Measurements from ENCODE around the gene RBMS2.
A peak's percentile ranks its signal among the peaks of the same experiment; 100 is the strongest.

RBMS2 gene

DNA sequence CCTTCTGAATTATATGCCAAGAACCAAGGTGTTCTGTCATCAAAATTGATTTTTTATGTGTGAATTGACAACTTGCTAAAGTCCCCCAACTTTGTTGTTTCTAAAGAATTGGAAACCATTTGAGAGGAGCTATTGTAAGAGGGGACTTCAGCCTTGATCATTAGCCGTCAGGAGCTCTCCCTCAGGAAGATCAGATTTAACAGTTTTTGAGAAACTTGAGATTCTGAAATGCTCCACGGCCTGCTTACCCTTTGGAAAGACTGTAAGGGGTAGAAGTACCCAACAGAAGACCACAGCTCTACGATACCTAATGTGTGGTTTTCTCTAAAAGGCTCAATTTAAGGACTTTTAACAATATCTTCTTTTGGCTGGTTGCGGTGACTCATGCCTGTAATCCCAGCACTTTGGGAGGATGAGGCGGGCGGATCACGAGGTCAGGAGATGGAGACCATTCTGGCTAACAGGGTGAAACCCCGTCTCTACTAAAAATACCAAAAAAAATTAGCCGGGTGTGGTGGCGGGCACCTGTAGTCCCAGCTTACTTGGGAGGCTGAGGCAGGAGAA, 57.4 kb downstream of the RBMS2 start:
- DNase-seq: no peak

- DNase-seq: no peak
Measured at GRCh38 chr12:56581418-56582145, 60.0 kb downstream of the RBMS2 start.

DNA sequence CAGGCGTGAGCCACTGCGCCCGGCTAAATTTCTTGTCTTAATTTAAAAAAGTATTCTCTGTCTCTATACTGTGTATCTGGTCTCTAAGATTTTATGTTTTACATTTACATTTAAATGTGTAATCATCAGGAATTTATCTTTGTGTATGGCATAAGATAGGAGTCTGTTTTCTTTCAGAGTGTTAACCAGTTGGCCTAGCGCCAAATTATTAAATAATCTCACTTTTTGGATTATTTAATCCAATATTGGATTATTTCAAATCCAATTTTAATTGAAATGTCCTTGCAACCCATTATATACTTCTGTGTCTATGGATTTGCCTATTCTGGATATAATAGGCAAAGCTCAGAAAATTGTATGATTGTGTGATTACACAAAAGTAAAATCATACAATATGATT, 63.5 kb downstream of the RBMS2 start:
- no peak for DNase-seq

DNA sequence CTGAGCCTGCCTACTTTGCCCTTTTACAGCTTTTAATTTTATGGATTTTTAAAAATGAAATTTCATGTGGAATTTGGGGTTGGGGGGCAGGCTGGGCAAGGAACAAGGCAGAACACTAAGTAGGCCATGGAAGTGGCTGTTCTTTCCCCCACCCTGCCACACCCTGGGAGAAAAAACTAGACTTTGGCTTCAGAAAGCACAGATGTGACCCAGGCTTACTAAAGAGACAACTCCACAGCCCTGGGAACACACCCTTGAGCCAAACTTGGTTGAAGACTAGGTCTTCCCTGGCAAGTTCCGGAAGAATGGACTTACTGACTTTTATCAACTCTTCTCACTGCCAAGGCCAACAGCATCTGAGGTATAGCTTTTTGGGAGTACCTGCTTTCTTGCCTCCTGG, 68.2 kb downstream of the RBMS2 start:
- DNase-seq: no peak

DNA sequence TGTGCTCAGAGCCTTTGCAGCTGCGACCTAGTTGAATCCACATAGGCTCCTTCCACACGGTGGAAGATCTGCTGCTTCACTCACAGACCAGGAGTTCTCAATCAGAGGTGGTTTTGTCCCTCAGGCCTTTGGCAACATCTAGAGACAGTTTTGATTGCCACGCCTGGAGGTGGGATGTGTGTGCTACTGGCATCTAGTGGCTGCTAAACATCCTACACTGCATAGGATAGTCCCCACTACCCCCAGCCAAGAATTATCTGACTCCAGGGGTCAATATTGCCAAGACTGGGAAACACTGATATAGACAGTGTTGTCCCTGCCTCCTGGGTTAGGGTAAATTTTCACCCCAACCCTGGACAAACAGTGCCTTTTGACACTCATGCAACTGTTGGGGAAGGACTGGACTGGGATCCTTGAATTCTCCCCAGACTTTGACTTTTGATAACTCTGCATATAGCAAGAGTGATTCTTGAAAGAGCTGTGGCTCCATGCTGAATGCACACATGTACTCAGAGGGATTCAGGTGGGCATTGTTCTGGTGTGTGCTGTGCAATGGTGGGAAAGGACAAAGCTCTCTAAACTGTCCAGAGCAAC, 68.7 kb downstream of the RBMS2 start:
- DNase-seq: no peak

GRCh38 chr12:56591126-56591525, 69.5 kb downstream of the RBMS2 start:
- DNase-seq: no peak

- peak in 2 of 58 donors; percentile 7 to 36 for DNase-seq
Measured at GRCh38 chr12:56591961-56592360, 70.3 kb downstream of the RBMS2 start.

GRCh38 chr12:56593909-56594621, 72.4 kb downstream of the RBMS2 start:
- peak in 42 of 58 donors; percentile 1 to 61 (median 22) for DNase-seq

DNA sequence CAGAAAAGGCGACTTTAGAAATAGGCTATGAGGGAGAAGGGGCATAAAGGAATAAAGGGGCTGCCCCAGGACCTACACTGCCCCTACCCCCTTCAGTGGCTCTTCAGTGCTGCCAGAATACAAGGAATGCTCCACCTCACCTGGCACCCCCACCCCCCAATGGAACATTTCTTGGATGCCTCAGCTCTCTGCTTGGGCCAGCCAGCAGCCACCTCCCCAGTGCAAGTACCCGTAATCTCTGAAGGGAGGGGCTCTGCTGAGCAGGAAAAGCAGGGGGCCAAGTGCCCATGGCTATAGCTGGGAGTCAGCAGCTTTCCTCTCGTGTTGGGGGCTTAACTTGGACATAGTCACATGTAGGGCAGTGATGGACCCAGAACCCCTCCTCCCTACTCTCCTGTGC, 75.2 kb downstream of the RBMS2 start:
- no peak for DNase-seq

- no peak for DNase-seq
Measured at GRCh38 chr12:56599041-56599440, 77.4 kb downstream of the RBMS2 start.

DNA sequence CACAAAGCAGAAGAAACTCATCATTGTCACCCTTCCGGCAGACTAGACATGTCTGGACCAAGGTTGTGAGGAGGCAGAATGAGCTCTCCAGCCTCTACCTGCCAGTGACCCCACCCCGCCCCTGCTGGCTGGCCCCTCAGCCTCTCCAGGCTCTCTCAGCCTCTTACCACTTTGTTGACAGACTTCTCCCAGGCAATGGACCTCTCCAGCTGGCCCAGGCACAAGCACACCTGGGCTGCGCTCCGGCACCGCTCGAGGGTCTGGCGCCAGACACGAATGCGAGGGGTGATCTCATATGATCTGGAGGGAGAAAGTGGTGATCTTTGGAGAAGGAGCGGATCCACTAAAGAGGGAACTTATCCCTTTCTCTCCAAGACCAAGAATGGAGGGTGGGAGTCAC, 78.2 kb downstream of the RBMS2 start:
- DNase-seq: no peak

GRCh38 chr12:56600753-56601152, 79.1 kb downstream of the RBMS2 start:
- DNase-seq: no peak

DNA sequence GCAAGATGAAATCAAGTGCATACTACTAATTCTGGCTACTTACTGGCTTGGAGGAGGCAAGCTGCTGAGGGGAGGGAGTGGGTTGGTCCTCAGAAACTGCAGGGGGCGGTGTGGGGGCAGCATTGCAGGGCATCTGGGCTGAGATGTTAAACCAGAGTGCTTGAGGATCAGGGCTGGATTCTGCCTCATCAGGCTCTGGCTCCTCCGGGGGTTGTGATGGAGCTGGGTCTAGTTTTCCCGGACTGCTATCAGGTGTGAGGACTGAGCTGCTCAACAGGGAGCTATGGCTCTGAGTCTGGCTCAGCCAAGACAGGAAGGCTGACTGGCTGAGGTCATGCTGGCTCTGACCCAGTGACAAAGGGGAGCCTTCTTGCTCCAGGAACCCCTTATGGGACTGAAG, 79.9 kb downstream of the RBMS2 start:
- DNase-seq: peak in 2 of 58 donors; percentile 0 to 13

DNA sequence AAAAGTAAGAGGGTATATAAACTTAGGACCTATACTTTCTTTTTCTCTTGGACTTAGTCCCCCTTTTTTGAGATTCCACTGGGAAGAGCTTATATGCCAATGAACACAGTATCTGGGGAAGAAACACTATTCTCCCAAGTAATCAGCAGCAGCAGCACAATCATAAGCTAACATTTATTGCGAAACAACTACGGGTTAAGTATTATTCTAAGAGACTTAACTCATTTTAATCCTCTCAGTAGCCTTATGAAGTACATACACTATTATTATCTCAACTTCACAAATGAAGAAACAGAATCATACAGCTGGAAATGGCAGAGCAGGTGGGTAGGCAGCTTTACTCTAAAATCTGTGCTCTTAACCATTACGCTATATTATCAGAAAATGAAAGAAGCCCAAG, 80.6 kb downstream of the RBMS2 start:
- no peak for DNase-seq

- DNase-seq: no peak
Measured at GRCh38 chr12:56604355-56604754, 82.7 kb downstream of the RBMS2 start.

- peak in 23 of 58 donors; percentile 5 to 68 (median 33) for DNase-seq
Measured at GRCh38 chr12:56614627-56615026, 93.0 kb downstream of the RBMS2 start.

GRCh38 chr12:56616244-56616643, 94.6 kb downstream of the RBMS2 start:
- DNase-seq: peak in 2 of 58 donors; percentile 5 to 28

- no peak for DNase-seq
Measured at GRCh38 chr12:56616925-56617324, 95.3 kb downstream of the RBMS2 start.

- no peak for DNase-seq
Measured at GRCh38 chr12:56622535-56622934, 100.9 kb downstream of the RBMS2 start.

GRCh38 chr12:56626701-56627100, 105.1 kb downstream of the RBMS2 start:
- no peak for DNase-seq

DNA sequence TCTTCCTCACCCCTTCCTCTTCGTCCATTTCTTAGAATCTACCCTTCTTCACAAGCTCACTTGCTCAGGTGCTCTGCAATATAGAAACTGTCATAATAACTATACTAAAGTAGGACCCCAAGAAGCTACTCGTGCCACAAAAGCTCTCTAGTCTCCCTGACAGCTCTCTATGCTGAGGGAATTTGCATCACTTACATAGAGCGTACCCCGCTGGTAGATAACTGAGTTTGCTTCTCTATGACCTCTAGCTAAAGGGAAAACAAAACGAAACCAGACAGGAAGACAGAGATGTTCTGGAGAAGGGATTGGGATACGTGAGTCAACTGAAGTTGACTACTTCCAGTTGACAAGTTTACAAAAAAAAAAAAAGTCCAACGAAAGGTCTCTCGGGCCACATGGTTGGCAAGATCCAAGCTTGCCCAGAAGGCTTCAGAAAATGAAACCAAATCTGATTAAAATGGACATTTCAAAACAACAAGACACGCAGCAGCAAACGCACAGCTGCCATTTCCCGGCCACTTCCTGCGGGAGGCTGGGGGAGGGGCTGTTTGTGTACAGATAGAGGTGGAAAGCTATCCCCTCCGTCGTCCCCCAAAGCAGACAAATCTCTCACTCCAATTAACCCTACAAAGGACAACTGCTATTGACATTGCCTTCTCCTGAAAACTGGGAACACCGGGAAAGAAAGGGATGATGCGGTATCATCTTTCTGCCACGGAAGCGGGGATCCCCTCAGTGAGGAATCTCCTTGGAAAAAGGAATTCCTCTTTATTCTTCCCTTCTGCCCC, 107.2 kb downstream of the RBMS2 start:
- DNase-seq: peak in 52 of 58 donors; percentile 11 to 74 (median 35)

Measured in anterior cingulate cortex (tissue), 58 donors.